HG02588 (cell line): Measurements from ENCODE around the gene CELF4.

ENCODE experiments used
- ATAC-seq: cut with Tn5 transposase; IDR thresholded peaks from one replicate; pipeline ENCODE4 v1.9.1; 2021; ENCODE audit warnings: mild to moderate bottlenecking, moderate library complexity; ENCODE audit not compliant: unreplicated experiment

Gene CELF4

GRCh38 chr18:37247497-37248161 is 318.0 kb downstream of the CELF4 start:
- no peak for ATAC-seq

- ATAC-seq: no peak
Measured at GRCh38 chr18:37246779-37247340, 318.7 kb downstream of the CELF4 start.

- no peak for ATAC-seq
Measured at GRCh38 chr18:37244618-37245017, 321.0 kb downstream of the CELF4 start.

- no peak for ATAC-seq
Measured at GRCh38 chr18:37243741-37244140, 321.9 kb downstream of the CELF4 start.

- ATAC-seq: no peak
Measured at GRCh38 chr18:37242826-37243560, 322.6 kb downstream of the CELF4 start.

GRCh38 chr18:37242091-37242490 is 323.5 kb downstream of the CELF4 start:
- no peak for ATAC-seq

GRCh38 chr18:37238282-37239108 is 327.1 kb downstream of the CELF4 start:
- ATAC-seq: no peak

GRCh38 chr18:37235583-37235982 is 330.0 kb downstream of the CELF4 start:
- no peak for ATAC-seq

GRCh38 chr18:37231251-37231650 is 334.3 kb downstream of the CELF4 start:
- no peak for ATAC-seq

- ATAC-seq: no peak
Measured at GRCh38 chr18:37230768-37231167, 334.8 kb downstream of the CELF4 start.

- ATAC-seq: no peak
Measured at GRCh38 chr18:37225279-37225678, 340.3 kb downstream of the CELF4 start.

- ATAC-seq: no peak
Measured at GRCh38 chr18:37222999-37223378, 342.6 kb downstream of the CELF4 start.

GRCh38 chr18:37222354-37222998 is 343.1 kb downstream of the CELF4 start:
- no peak for ATAC-seq

- no peak for ATAC-seq
Measured at GRCh38 chr18:37219257-37219656, 346.3 kb downstream of the CELF4 start.

- ATAC-seq: no peak
Measured at GRCh38 chr18:37218022-37218590, 347.5 kb downstream of the CELF4 start.

- ATAC-seq: no peak
Measured at GRCh38 chr18:37210781-37211180, 354.8 kb downstream of the CELF4 start.

GRCh38 chr18:37207343-37207742 is 358.3 kb downstream of the CELF4 start:
- ATAC-seq: no peak

GRCh38 chr18:37199741-37200140 is 365.9 kb downstream of the CELF4 start:
- no peak for ATAC-seq
